GM10847 (cell line): ENCODE data around the gene PSMB10.

ENCODE experiments used
- POLR2A ChIP-seq: IDR thresholded peaks from 2 replicates; pipeline ENCODE4 v1.6.1; 2011; ENCODE audit not compliant: insufficient read length; ENCODE audit errors: extremely low read depth

Gene PSMB10

GRCh38 chr16:67923414-67924116 lies 13.1 kb downstream of the PSMB10 start:
- TF ChIP-seq POLR2A = no peak

GRCh38 chr16:67922740-67923139 lies 13.9 kb downstream of the PSMB10 start:
- no peak for TF ChIP-seq POLR2A

- no peak for TF ChIP-seq POLR2A
Measured at GRCh38 chr16:67922221-67922620, 14.4 kb downstream of the PSMB10 start.

GRCh38 chr16:67919622-67920221 lies 16.9 kb downstream of the PSMB10 start:
- no peak for TF ChIP-seq POLR2A

- no peak for TF ChIP-seq POLR2A
Measured at GRCh38 chr16:67917852-67918236, 18.8 kb downstream of the PSMB10 start.

- TF ChIP-seq POLR2A = no peak
Measured at GRCh38 chr16:67917140-67917851, 19.4 kb downstream of the PSMB10 start.

- TF ChIP-seq POLR2A = no peak
Measured at GRCh38 chr16:67915831-67916723, 20.6 kb downstream of the PSMB10 start.

- TF ChIP-seq POLR2A = no peak
Measured at GRCh38 chr16:67914758-67915495, 21.7 kb downstream of the PSMB10 start.

- TF ChIP-seq POLR2A = no peak
Measured at GRCh38 chr16:67910158-67910557, 26.5 kb downstream of the PSMB10 start.

GRCh38 chr16:67909056-67909742 lies 27.5 kb downstream of the PSMB10 start:
- no peak for TF ChIP-seq POLR2A

- no peak for TF ChIP-seq POLR2A
Measured at GRCh38 chr16:67907397-67908180, 29.1 kb downstream of the PSMB10 start.

- no peak for TF ChIP-seq POLR2A
Measured at GRCh38 chr16:67902831-67903230, 33.8 kb downstream of the PSMB10 start.

GRCh38 chr16:67901734-67902133 lies 34.9 kb downstream of the PSMB10 start:
- TF ChIP-seq POLR2A = no peak
